ENCODE measurements around the gene ST6GAL2.

The ST6GAL2 gene

GRCh38 chr2:106816974-106817373, 69.0 kb downstream of the ST6GAL2 start:
- no peak for DNase-seq

- no peak for DNase-seq
These were observed 73.1 kb downstream of the ST6GAL2 start for GRCh38 chr2:106812841-106813240.

GRCh38 chr2:106812383-106812782, 73.6 kb downstream of the ST6GAL2 start:
- DNase-seq: peak; percentile 48

- DNase-seq: no peak
These were observed 80.3 kb downstream of the ST6GAL2 start for GRCh38 chr2:106805716-106806115.

GRCh38 chr2:106804161-106804560, 81.8 kb downstream of the ST6GAL2 start:
- DNase-seq: no peak

- DNase-seq: no peak
These were observed 84.9 kb downstream of the ST6GAL2 start for GRCh38 chr2:106800976-106801655.

GRCh38 chr2:106800180-106800579, 85.8 kb downstream of the ST6GAL2 start:
- DNase-seq: no peak

- no peak for DNase-seq
These were observed 87.0 kb downstream of the ST6GAL2 start for GRCh38 chr2:106798826-106799552.

- no peak for DNase-seq
These were observed 88.5 kb downstream of the ST6GAL2 start for GRCh38 chr2:106797494-106797893.

GRCh38 chr2:106792671-106793070, 93.3 kb downstream of the ST6GAL2 start:
- no peak for DNase-seq

GRCh38 chr2:106789185-106789584, 96.8 kb downstream of the ST6GAL2 start:
- no peak for DNase-seq

GRCh38 chr2:106782681-106783080, 103.3 kb downstream of the ST6GAL2 start:
- no peak for DNase-seq

GRCh38 chr2:106781196-106781595, 104.8 kb downstream of the ST6GAL2 start:
- DNase-seq: no peak

- DNase-seq: no peak
These were observed 114.2 kb downstream of the ST6GAL2 start for GRCh38 chr2:106771811-106772210.

- DNase-seq: no peak
These were observed 115.0 kb downstream of the ST6GAL2 start for GRCh38 chr2:106770986-106771385.

GRCh38 chr2:106764614-106765013, 121.4 kb downstream of the ST6GAL2 start:
- no peak for DNase-seq

GRCh38 chr2:106759966-106760365, 126.0 kb downstream of the ST6GAL2 start:
- no peak for DNase-seq

GRCh38 chr2:106758901-106759497, 127.0 kb downstream of the ST6GAL2 start:
- peak; percentile 65 for DNase-seq
